M059J (cell line): Measurements from ENCODE around the gene CACNB4. TPM values are rescaled to one million over a fixed set of nuclear protein-coding genes. Genes with fewer than 3 reads are reported as not detected.

Experiments used
- DNase-seq: peaks from one replicate; pipeline ENCODE4 v3.0.0-alpha.2; 2012; ENCODE audit warnings: low read depth
- total RNA-seq: library from RNA; depleted of rRNA; stranded (reverse); fragments of >200 nt; shearing (Covaris generic); gene quantifications from 2 replicates; pipeline ENCODE4 v1.2.3, GENCODE V29; 2014; rRNA removed

CACNB4 gene
- total RNA-seq, 1 experiment from 2014 or later, result not detected

- DNase-seq, result no peak
These were observed 312.4 kb downstream of the CACNB4 start for GRCh38 chr2:151786483-151786882.

- DNase-seq, result no peak
These were observed 312.8 kb downstream of the CACNB4 start for GRCh38 chr2:151786077-151786476.

DNA sequence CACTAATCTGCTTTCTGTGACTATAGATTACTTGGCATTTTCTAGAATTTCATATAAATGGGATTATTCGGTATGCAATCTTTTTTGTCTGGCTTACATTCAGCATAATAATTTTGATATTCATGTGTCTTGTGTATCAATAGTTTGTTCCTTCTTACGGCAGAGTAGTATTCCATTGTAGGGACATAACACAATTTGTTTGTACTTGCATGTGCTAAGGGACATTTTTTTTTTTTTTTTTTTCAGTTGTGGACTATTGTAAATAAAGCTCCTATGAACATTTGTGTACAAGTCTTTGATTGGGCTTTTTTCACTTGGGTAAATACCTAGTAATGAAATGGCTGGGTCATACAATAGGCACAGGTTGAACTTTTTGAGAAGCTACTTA is 315.7 kb downstream of the CACNB4 start:
- DNase-seq, result no peak

Other genes with a start within 250 kb of the CACNB4 start
- gene STAM2, start 76.7 kb upstream of the CACNB4 start, total RNA-seq, result 18.0 and 31.1 TPM in 2 replicates
- 6.5 and 13.2 TPM in 2 replicates for gene FMNL2, start 236.1 kb upstream of the CACNB4 start, total RNA-seq